ENCODE results near the gene NME7. TPM values are rescaled to one million over a fixed set of nuclear protein-coding genes. Genes with fewer than 3 reads are reported as not detected.
"Not testable (repeated sequence)": the region's sequence is repeated elsewhere in the genome, so short reads cannot be mapped to it uniquely, and the experiment has no call there.

Gene NME7
- total RNA-seq, 1 donor from 2014 or later: 28.1 TPM

GRCh38 chr1:169127305-169127704, 240.3 kb downstream of the NME7 start:
- no peak for DNase-seq (ENCODE audit: low spot score)

- no peak for DNase-seq (ENCODE audit: low spot score)
These were observed 241.3 kb downstream of the NME7 start for GRCh38 chr1:169126335-169126734.

- not testable (repeated sequence) for DNase-seq (ENCODE audit: low spot score)
These were observed 242.0 kb downstream of the NME7 start for GRCh38 chr1:169125597-169125996.

- no peak for DNase-seq (ENCODE audit: low spot score)
These were observed 243.1 kb downstream of the NME7 start for GRCh38 chr1:169124459-169124858.

- DNase-seq (ENCODE audit: low spot score): no peak
These were observed 244.6 kb downstream of the NME7 start for GRCh38 chr1:169122976-169123375.

GRCh38 chr1:169121146-169121923, 246.3 kb downstream of the NME7 start:
- no peak for DNase-seq (ENCODE audit: low spot score)

- no peak for DNase-seq (ENCODE audit: low spot score)
These were observed 247.5 kb downstream of the NME7 start for GRCh38 chr1:169120066-169120465.

- no peak for DNase-seq (ENCODE audit: low spot score)
These were observed 248.2 kb downstream of the NME7 start for GRCh38 chr1:169119405-169119804.

GRCh38 chr1:169118227-169118626, 249.4 kb downstream of the NME7 start:
- DNase-seq (ENCODE audit: low spot score): no peak

GRCh38 chr1:169117599-169117998, 250.0 kb downstream of the NME7 start:
- DNase-seq (ENCODE audit: low spot score): no peak

- no peak for DNase-seq (ENCODE audit: low spot score)
These were observed 250.6 kb downstream of the NME7 start for GRCh38 chr1:169117014-169117413.

- peak; percentile 76 for DNase-seq (ENCODE audit: low spot score)
These were observed 251.6 kb downstream of the NME7 start for GRCh38 chr1:169115891-169116585.

- no peak for DNase-seq (ENCODE audit: low spot score)
These were observed 253.9 kb downstream of the NME7 start for GRCh38 chr1:169113613-169114119.

- no peak for DNase-seq (ENCODE audit: low spot score)
These were observed 255.4 kb downstream of the NME7 start for GRCh38 chr1:169112241-169112640.

- DNase-seq (ENCODE audit: low spot score): no peak
These were observed 256.1 kb downstream of the NME7 start for GRCh38 chr1:169111472-169111871.

GRCh38 chr1:169110689-169111447, 256.7 kb downstream of the NME7 start:
- DNase-seq (ENCODE audit: low spot score): peak; percentile 66

- DNase-seq (ENCODE audit: low spot score): no peak
These were observed 257.4 kb downstream of the NME7 start for GRCh38 chr1:169110236-169110635.

- DNase-seq (ENCODE audit: low spot score): peak; percentile 75
These were observed 257.9 kb downstream of the NME7 start for GRCh38 chr1:169109561-169110134.

GRCh38 chr1:169108863-169109560, 258.6 kb downstream of the NME7 start:
- no peak for DNase-seq (ENCODE audit: low spot score)

GRCh38 chr1:169108223-169108622, 259.4 kb downstream of the NME7 start:
- no peak for DNase-seq (ENCODE audit: low spot score)

GRCh38 chr1:169107603-169108208, 259.9 kb downstream of the NME7 start:
- no peak for DNase-seq (ENCODE audit: low spot score)
